Measurements from ENCODE around the gene PPM1E.

DNA sequence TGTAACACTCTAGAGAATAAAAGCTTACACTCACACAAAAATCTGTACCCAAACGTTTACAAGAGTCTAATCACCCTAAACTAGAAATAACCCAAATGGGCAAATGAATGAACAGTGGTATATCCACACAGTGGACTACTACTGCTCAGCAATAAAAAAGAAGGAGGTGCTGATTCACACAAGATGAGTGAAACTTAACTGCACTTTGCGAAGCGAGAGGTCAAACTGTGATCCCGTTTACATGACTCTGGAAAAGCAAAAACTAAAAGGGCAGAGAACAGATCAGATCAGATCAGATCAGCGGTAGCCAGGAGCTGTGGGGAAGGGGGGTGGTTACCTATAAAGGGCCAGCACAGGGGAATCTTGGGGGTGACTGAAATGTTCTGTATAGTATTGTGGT, 237.7 kb downstream of the PPM1E start:
- TF ChIP-seq, protein P1, sequence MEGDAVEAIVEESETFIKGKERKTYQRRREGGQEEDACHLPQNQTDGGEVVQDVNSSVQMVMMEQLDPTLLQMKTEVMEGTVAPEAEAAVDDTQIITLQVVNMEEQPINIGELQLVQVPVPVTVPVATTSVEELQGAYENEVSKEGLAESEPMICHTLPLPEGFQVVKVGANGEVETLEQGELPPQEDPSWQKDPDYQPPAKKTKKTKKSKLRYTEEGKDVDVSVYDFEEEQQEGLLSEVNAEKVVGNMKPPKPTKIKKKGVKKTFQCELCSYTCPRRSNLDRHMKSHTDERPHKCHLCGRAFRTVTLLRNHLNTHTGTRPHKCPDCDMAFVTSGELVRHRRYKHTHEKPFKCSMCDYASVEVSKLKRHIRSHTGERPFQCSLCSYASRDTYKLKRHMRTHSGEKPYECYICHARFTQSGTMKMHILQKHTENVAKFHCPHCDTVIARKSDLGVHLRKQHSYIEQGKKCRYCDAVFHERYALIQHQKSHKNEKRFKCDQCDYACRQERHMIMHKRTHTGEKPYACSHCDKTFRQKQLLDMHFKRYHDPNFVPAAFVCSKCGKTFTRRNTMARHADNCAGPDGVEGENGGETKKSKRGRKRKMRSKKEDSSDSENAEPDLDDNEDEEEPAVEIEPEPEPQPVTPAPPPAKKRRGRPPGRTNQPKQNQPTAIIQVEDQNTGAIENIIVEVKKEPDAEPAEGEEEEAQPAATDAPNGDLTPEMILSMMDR (IDR thresholded peaks at IDR 0.05) = no peak
- TF ChIP-seq, protein P2, sequence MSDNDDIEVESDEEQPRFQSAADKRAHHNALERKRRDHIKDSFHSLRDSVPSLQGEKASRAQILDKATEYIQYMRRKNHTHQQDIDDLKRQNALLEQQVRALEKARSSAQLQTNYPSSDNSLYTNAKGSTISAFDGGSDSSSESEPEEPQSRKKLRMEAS (IDR thresholded peaks at IDR 0.05) = no peak
- TF ChIP-seq, protein P3, sequence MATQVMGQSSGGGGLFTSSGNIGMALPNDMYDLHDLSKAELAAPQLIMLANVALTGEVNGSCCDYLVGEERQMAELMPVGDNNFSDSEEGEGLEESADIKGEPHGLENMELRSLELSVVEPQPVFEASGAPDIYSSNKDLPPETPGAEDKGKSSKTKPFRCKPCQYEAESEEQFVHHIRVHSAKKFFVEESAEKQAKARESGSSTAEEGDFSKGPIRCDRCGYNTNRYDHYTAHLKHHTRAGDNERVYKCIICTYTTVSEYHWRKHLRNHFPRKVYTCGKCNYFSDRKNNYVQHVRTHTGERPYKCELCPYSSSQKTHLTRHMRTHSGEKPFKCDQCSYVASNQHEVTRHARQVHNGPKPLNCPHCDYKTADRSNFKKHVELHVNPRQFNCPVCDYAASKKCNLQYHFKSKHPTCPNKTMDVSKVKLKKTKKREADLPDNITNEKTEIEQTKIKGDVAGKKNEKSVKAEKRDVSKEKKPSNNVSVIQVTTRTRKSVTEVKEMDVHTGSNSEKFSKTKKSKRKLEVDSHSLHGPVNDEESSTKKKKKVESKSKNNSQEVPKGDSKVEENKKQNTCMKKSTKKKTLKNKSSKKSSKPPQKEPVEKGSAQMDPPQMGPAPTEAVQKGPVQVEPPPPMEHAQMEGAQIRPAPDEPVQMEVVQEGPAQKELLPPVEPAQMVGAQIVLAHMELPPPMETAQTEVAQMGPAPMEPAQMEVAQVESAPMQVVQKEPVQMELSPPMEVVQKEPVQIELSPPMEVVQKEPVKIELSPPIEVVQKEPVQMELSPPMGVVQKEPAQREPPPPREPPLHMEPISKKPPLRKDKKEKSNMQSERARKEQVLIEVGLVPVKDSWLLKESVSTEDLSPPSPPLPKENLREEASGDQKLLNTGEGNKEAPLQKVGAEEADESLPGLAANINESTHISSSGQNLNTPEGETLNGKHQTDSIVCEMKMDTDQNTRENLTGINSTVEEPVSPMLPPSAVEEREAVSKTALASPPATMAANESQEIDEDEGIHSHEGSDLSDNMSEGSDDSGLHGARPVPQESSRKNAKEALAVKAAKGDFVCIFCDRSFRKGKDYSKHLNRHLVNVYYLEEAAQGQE (IDR thresholded peaks at IDR 0.05) = no peak
- TF ChIP-seq SMC3 (IDR thresholded peaks at IDR 0.05) = no peak
- no peak for TF ChIP-seq EP300 (IDR thresholded peaks at IDR 0.05)
- no peak for TF ChIP-seq CHD2 (IDR thresholded peaks at IDR 0.05; ENCODE audit: low read length, partially characterized antibody)
- TF ChIP-seq JUNB (IDR thresholded peaks at IDR 0.05) = no peak
- TF ChIP-seq POLR2A (IDR thresholded peaks at IDR 0.05; ENCODE audit: low read length) = no peak
- TF ChIP-seq BHLHE40 (IDR thresholded peaks at IDR 0.05; ENCODE audit: low read depth, low read length) = no peak
- TF ChIP-seq NFE2L2 (conservative IDR thresholded peaks at IDR 0.05; ENCODE audit: low read length) = no peak

Data from A549 (cell line).